ENCODE results near the gene DPP4.

Gene DPP4

GRCh38 chr2:162085090-162085891, 11.3 kb upstream of the DPP4 start:
- no peak for DNase-seq

GRCh38 chr2:162084536-162084935, 10.5 kb upstream of the DPP4 start:
- no peak for DNase-seq

- DNase-seq: no peak
Observed at GRCh38 chr2:162082681-162083080, 8.7 kb upstream of the DPP4 start.

- DNase-seq: no peak
Observed at GRCh38 chr2:162082036-162082435, 8.0 kb upstream of the DPP4 start.

- no peak for DNase-seq
Observed at GRCh38 chr2:162079514-162079913, 5.5 kb upstream of the DPP4 start.

GRCh38 chr2:162075689-162076132, 1.7 kb upstream of the DPP4 start:
- no peak for DNase-seq

GRCh38 chr2:162074928-162075688, 1.1 kb upstream of the DPP4 start:
- no peak for DNase-seq

- DNase-seq: no peak
Observed at GRCh38 chr2:162074632-162074895, 549 bp upstream of the DPP4 start.

- no peak for DNase-seq
Observed at GRCh38 chr2:162072976-162073887, 783 bp downstream of the DPP4 start.

GRCh38 chr2:162072181-162072702, 1.8 kb downstream of the DPP4 start:
- DNase-seq: no peak

GRCh38 chr2:162071001-162071400, 3.0 kb downstream of the DPP4 start:
- DNase-seq: no peak

GRCh38 chr2:162070228-162070936, 3.6 kb downstream of the DPP4 start:
- DNase-seq: no peak

- DNase-seq: no peak
Observed at GRCh38 chr2:162069267-162069903, 4.6 kb downstream of the DPP4 start.

GRCh38 chr2:162067596-162067995, 6.4 kb downstream of the DPP4 start:
- DNase-seq: no peak

- no peak for DNase-seq
Observed at GRCh38 chr2:162065767-162066166, 8.2 kb downstream of the DPP4 start.

- no peak for DNase-seq
Observed at GRCh38 chr2:162063899-162064298, 10.1 kb downstream of the DPP4 start.

GRCh38 chr2:162063281-162063680, 10.7 kb downstream of the DPP4 start:
- DNase-seq: no peak

GRCh38 chr2:162062559-162062958, 11.5 kb downstream of the DPP4 start:
- no peak for DNase-seq

GRCh38 chr2:162061021-162061420, 13.0 kb downstream of the DPP4 start:
- DNase-seq: no peak

- no peak for DNase-seq
Observed at GRCh38 chr2:162060532-162060931, 13.5 kb downstream of the DPP4 start.

- no peak for DNase-seq
Observed at GRCh38 chr2:162058973-162059668, 14.9 kb downstream of the DPP4 start.

All from GOT3 (cell line).